Natural killer cell (primary cell): ENCODE data around the gene RIMKLB. TPM values are rescaled to one million over a fixed set of nuclear protein-coding genes. Genes with fewer than 3 reads are reported as not detected.

Experiments used
- ATAC-seq, 3 donors: fragments of 150-1000 bp in 2 of 3; fragments of 200-7000 bp in 1 of 3; cut with Tn5 transposase; 1 replicate in 1 of 3; 2 replicates in 2 of 3; pipeline ENCODE4 v1.10.0; 2021; ENCODE audit warnings: mild to moderate bottlenecking in 2 of 3, moderate library complexity in 2 of 3
- DNase-seq, 2 donors: peaks; one replicate each; pipeline versions ENCODE4 v3.0.0 to v3.0.0-alpha.2; 2013 to 2021; ENCODE audit warnings: mixed read lengths in 1 of 2
- H3K27ac ChIP-seq: one replicate; pipeline ENCODE4 v1.5.1; 2013; ENCODE audit warnings: mild to moderate bottlenecking, low read length
- H3K27me3 ChIP-seq: one replicate; pipeline ENCODE4 v1.6.1; 2013; ENCODE audit warnings: low read length; ENCODE audit not compliant: control insufficient read depth, insufficient read depth
- H3K36me3 ChIP-seq: one replicate; pipeline ENCODE4 v1.6.1; 2013; ENCODE audit warnings: low read length; ENCODE audit not compliant: control insufficient read depth, insufficient read depth
- H3K4me1 ChIP-seq: one replicate; pipeline ENCODE4 v1.6.1; 2013; ENCODE audit warnings: low read length; ENCODE audit not compliant: control insufficient read depth, insufficient read depth
- H3K4me3 ChIP-seq: one replicate; pipeline ENCODE4 v1.5.1; 2013; ENCODE audit warnings: low read length
- H3K9me3 ChIP-seq: one replicate; pipeline ENCODE4 v1.6.1; 2013; ENCODE audit warnings: low read length; ENCODE audit not compliant: control insufficient read depth, insufficient read depth
- H3K27ac Mint-ChIP-seq, 2 donors: one replicate each; pipeline ENCODE4 v1.8.0; 2022; ENCODE audit warnings: mild to moderate bottlenecking in 2 of 2, mixed read lengths in 2 of 2, moderate library complexity in 1 of 2
- H3K27me3 Mint-ChIP-seq, 2 donors: one replicate each; pipeline ENCODE4 v1.8.0; 2022; ENCODE audit warnings: low read depth in 2 of 2, mixed read lengths in 2 of 2
- H3K36me3 Mint-ChIP-seq: one replicate; pipeline ENCODE4 v1.8.0; 2022; ENCODE audit warnings: mixed read lengths
- H3K4me1 Mint-ChIP-seq, 2 donors: one replicate each; pipeline ENCODE4 v1.8.0; 2022; ENCODE audit warnings: mixed read lengths in 2 of 2
- H3K4me3 Mint-ChIP-seq: one replicate; pipeline ENCODE4 v1.8.0; 2022; ENCODE audit warnings: mild to moderate bottlenecking, moderate library complexity, mixed read lengths
- H3K9me3 Mint-ChIP-seq, 2 donors: one replicate each; pipeline ENCODE4 v1.8.0; 2022; ENCODE audit warnings: mixed read lengths in 2 of 2
- WGBS: methylation state at CpG from one replicate; pipeline ENCODE4 v1.1.7; 2013; ENCODE audit warnings: missing lambda C conversion rate; ENCODE audit not compliant: insufficient coverage; 5-methylcytosine and 5-hydroxymethylcytosine counted together
- intact Hi-C: fragments of 100-400 bp; cut with micrococcal nuclease; formaldehyde crosslinking; loops from one replicate; pipeline ENCODE4 v1.14.2; 2022
- total RNA-seq, 4 donors: library from RNA; stranded (reverse); fragments of 120-200 nt in 1 of 4; gene quantifications; one replicate each; pipeline versions ENCODE4 v1.2.3 to v1.2.4, GENCODE V29; 2013 to 2022
- TF ChIP-seq, protein P1 (sequence below): fragments of 200-600 bp; IDR thresholded peaks from one replicate; pipeline ENCODE4 v1.8.0; 2022; ENCODE audit warnings: antibody characterized with exemption

Gene RIMKLB
- total RNA-seq, 3 donors from 2014 or later (not counting 1 experiment from before 2014, with no cell fraction given): 13.7 to 16.3 (median 15.4) TPM

DNA sequence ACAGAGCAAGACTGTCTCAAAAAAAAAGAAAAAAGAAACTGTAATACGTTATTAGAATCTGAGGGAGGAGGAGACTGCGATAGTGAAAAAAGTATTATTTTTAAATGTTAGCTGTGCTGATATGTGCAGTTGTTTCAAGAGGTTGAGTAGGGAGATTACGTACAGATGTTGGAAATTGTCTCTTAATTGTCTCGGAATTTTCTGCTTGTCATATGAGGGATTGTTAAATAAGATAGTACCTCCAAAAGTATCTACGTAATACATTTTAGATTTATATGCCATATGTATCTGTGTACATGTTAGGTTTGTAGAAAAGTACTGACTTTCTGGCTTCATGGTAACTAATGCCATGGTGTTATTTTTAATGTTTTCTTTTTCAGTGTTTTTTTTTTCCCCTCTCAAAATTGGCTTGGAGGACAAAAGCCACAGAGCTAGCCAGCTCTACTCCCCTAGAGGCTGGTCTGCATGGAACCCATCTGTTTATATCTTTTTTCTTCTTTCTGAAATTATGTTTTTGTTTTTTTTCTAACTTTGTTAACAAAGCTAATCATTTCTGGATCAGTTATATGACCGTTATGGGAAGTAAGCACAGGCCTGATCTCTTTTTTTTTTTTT is 3.4 kb downstream of the RIMKLB start:
- Histone ChIP-seq H3K9me3 (no peaks in the 10 kb centered on the region), H3K27ac (no peak overlapping the region), H3K4me1 (peaks cover 7% of the 10 kb centered on the region), H3K27me3 (no peaks in the 10 kb centered on the region), H3K4me3 (no peak overlapping the region), H3K36me3 (no peaks in the 10 kb centered on the region)
- peaks cover 27% of the 10 kb centered on the region in 2 donors for H3K4me1 Mint-ChIP-seq
- no peaks in the 10 kb centered on the region for H3K9me3 Mint-ChIP-seq
- intact Hi-C loops: no loop called here
- TF ChIP-seq, protein P1, sequence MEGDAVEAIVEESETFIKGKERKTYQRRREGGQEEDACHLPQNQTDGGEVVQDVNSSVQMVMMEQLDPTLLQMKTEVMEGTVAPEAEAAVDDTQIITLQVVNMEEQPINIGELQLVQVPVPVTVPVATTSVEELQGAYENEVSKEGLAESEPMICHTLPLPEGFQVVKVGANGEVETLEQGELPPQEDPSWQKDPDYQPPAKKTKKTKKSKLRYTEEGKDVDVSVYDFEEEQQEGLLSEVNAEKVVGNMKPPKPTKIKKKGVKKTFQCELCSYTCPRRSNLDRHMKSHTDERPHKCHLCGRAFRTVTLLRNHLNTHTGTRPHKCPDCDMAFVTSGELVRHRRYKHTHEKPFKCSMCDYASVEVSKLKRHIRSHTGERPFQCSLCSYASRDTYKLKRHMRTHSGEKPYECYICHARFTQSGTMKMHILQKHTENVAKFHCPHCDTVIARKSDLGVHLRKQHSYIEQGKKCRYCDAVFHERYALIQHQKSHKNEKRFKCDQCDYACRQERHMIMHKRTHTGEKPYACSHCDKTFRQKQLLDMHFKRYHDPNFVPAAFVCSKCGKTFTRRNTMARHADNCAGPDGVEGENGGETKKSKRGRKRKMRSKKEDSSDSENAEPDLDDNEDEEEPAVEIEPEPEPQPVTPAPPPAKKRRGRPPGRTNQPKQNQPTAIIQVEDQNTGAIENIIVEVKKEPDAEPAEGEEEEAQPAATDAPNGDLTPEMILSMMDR: no peak
- H3K27me3 Mint-ChIP-seq: no peaks in the 10 kb centered on the region
- 94% methylated on average over 5 of the region's 6 CpGs for WGBS
- ATAC-seq: no peak
- H3K27ac Mint-ChIP-seq: no peak overlapping the region
- H3K4me3 Mint-ChIP-seq: no peak overlapping the region
- H3K36me3 Mint-ChIP-seq: no peaks in the 10 kb centered on the region
- no peak for DNase-seq

DNA sequence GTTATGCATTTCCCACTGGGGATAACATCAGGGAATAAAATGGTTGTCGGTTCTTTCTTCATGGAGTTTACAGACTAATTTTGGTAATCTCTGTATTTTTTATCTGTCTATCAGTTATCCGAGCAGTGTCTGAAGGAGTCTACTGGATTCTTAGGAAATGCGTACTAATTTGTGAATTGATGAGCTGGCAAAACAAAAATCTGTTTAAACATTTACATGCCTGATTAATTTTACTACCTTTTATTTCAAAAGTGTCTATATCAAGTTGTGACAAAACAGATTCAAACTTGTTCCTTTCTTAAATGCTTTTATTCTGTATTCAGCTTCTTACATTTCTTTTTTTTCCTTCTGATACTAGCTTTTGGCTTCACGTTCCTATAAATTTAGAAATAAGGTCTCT is 4.4 kb downstream of the RIMKLB start:
- Mint-ChIP-seq H3K4me1 (peaks cover 17% of the 10 kb centered on the region in 2 donors), H3K27me3 (no peaks in the 10 kb centered on the region), H3K27ac (no peak overlapping the region), H3K9me3 (no peaks in the 10 kb centered on the region), H3K36me3 (no peaks in the 10 kb centered on the region), H3K4me3 (no peak overlapping the region)
- no peak overlapping the region for H3K27ac ChIP-seq
- no peaks in the 10 kb centered on the region for H3K9me3 ChIP-seq
- peaks cover 4% of the 10 kb centered on the region for H3K4me1 ChIP-seq
- ATAC-seq (no peak), DNase-seq (no peak)
- no peak overlapping the region for H3K4me3 ChIP-seq
- intact Hi-C loops: no loop called here
- no peaks in the 10 kb centered on the region for H3K27me3 ChIP-seq
- WGBS: 100% methylated on average over 1 of the region's 4 CpGs
- H3K36me3 ChIP-seq: no peaks in the 10 kb centered on the region
- TF ChIP-seq, protein P1: no peak

DNA sequence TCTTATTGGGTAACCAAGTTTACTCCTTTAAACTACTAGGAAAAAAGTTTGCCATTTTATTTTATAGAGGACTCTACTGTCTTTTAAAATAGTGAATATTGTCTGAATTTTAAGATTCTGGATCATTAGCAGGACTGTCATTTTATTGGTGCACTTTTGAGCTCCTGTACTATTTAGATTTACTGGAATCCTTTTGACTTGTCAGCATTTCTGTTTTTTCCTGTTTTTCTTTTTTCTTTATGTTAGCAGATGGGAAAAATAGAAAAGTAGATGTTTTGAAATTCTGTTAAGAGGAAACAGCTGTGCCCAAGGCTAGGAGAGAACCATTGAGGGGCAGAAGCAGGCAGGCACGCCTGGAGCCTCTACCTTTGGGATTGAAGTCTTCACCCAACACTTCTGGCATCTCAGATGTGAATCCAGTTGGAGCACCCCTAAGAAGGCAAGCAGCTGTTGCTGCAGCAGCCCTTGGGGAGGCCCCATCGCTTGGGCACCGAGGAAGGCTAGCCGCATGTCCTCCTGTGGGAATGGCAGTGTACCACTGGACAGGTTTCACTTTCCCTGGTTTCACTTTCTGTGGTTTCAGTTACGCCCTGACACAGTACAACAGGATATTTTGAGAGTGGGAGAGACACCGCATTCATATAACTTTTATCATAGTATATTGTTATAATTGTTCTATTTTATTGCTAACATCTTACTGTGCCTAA is 11.5 kb downstream of the RIMKLB start:
- no peaks in the 10 kb centered on the region for H3K9me3 ChIP-seq
- intact Hi-C loops: no loop called here
- H3K27me3 Mint-ChIP-seq: no peaks in the 10 kb centered on the region
- H3K4me1 ChIP-seq: peaks cover 4% of the 10 kb centered on the region
- no peak overlapping the region for H3K4me3 Mint-ChIP-seq
- H3K4me3 ChIP-seq: no peak overlapping the region
- H3K27ac ChIP-seq: no peak overlapping the region
- H3K27me3 ChIP-seq: no peaks in the 10 kb centered on the region
- ATAC-seq (peak in 1 of 3 donors; percentile 43), DNase-seq (no peak)
- TF ChIP-seq, protein P1: no peak
- no peaks in the 10 kb centered on the region for H3K36me3 Mint-ChIP-seq
- 25% methylated on average over 4 of the region's 6 CpGs for WGBS
- no peaks in the 10 kb centered on the region for H3K36me3 ChIP-seq
- peaks cover 8 to 11% of the 10 kb centered on the region in 2 donors for H3K4me1 Mint-ChIP-seq
- no peaks in the 10 kb centered on the region for H3K9me3 Mint-ChIP-seq
- H3K27ac Mint-ChIP-seq: no peak overlapping the region
